Inferior parietal cortex (tissue), 1 donor: Measurements from ENCODE around the gene PACS1.
"Not testable (repeated sequence)": the region's sequence is repeated elsewhere in the genome, so short reads cannot be mapped to it uniquely, and the experiment has no call there.

ENCODE experiments used
- DNase-seq: peaks from one replicate; pipeline ENCODE4 v3.0.0-alpha.2; 2016; ENCODE audit errors: extremely low spot score

Gene PACS1

DNA sequence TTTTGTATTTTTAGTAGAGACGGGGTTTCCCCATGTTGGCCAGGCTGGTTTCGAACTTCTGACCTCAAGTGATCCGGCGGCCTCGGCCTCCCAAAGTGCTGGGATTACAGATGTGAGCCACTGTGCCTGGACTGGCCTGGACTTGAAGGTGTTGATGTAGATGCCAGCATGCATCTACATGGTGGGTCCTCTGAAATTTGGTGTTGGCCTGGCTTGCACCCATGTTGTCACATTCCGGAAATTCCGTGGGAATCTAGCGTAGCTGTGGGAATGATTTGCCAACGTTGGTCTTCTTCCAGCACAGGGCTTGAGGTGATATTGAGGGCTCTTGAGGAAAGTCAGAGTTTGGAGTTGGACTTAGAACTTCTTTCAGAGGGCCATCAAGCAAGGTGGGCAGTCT is 6.5 kb downstream of the PACS1 start:
- no peak for DNase-seq

DNA sequence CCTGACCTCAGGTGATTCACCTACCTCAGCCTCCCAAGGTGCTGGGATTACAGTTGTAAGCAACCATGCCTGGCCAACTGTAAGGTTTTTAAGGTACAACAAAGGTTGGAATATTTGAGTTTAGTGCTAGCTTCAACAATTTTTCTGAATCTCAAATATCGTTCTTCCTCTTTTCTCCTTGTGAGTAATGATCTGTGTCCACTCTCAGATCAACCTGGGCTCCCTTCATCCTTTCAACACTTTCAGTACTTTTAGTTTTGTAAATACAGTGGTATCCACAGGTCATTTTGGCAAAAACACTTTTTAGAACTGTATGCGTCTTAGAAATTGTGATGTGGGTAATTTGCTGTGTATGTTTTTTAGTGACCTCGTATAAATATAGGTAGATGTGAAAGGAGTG is 7.9 kb downstream of the PACS1 start:
- DNase-seq = no peak

DNA sequence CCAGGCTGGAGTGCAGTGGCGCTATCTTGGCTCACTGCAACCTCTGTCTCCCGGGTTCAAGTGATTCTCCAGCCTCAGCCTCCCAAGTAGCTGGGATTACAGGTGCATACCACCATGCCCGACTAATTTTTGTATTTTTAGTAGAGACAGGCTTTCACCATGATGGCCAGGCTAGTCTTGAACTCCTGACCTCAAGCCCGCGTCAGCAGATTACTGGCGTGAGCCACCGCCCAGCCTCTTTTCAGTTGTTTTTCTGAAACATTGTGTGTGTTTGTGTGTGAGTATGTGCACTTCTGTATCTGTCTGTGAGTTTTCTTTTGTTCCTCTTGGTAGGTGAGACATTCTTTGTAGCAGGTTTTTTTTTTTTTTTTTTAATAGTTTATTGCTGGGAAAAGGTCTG is 8.9 kb downstream of the PACS1 start:
- not testable (repeated sequence) for DNase-seq

DNA sequence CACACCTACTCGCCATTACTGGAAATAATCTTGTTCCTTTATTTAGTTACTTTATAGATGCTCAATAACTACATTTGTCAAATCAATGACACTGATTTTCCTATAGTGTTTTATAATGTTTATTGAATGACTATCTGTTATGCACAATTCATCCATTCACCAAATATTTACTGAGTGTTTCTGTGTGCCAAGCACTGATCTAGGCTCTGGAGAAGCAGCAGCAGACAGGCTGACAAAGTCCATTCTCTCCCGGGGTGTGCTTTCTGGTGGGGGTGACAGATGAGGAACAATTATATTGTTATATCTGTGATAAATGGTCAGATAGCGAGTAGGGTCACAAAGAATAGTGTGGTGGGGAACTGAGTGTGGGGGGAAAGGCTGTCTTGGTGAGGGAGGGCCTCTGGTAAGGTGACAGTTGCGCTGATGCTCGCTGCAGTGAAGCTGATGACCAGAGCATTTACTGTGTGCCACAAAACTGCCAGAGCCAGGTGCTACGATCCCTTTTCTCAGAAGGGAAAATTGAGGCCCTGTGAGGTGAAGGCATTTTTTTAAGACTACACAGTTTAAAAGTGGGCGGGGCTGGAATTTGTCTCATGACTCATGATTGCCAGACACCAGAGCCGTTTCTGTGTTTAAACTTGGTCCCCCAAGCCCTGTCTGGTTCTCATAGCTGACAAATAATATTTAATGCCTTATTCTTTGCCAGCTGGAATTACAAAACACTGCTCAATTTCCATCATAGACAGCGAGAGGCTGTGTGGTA is 10.2 kb downstream of the PACS1 start:
- no peak for DNase-seq

DNA sequence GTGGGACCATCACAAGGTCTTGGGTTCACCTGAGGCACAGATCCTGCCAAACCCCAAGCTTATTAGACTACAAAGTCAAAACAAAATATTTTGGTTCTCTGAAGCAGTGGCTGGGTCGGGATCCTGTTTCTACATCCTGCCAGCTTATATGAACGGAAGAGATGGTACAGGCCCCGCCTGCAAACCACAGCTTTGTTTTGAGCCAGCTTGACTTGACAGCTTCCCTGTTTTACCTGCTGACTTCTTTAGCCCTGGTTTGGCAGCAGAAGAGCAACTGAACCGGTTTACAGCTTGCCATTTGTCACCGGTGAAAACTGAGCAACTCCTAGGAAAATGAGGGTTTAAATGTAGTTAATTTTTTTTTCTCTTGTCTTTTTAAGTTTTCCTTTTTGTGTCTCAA is 11.4 kb downstream of the PACS1 start:
- DNase-seq = no peak

DNA sequence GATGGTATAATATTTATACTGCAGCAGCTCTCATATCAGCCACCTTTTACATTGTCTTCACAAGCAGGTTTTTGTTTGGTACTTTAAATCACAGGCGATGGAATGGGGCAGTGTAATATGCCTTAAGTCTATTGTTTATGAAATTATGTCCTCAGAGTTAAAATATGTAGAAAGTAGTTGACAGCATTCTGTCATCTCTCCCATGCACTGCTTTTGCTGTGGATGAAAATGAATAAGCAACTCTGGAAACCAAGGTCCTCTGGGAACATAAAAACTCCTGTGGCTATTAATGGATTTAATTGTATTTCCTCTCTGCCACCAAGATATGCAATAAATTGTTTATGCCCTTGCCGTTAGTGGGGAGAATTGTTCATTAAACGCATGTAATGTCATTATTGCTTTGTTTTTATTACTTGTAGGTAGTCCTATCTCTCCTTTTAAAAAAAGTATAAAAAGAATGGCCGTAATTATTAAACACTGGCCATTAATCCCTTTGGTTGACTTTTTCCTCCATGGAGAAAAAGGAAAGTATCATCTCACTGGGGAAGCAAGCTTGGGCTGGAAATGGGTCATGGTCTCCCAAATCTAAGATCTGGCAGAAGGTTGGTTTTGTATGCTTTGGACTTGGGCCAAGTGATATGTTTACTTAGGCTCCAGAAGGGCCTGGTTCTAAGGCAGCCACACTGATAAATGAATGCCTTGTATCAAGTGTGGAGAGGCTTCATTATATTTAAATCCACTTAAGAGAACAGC is 13.1 kb downstream of the PACS1 start:
- DNase-seq = no peak

DNA sequence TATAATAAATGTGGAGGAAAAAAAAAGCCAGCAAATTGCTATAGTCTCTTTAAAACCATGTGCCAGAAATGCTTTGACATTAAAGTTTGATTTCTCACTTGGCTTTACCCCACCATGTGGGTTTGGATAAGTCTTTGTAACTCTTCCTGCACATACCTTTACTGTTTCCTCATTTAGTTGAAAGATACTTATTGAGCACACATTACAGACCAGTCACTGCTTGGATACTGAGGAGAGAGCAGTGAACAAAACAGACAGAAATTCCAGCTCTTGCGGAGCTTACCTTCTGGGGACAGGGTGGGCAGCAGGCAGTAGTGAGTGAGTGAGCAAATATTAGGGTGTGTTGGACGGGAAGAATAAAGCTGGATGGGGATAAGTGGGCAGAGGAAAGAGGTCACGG is 13.7 kb downstream of the PACS1 start:
- no peak for DNase-seq

DNA sequence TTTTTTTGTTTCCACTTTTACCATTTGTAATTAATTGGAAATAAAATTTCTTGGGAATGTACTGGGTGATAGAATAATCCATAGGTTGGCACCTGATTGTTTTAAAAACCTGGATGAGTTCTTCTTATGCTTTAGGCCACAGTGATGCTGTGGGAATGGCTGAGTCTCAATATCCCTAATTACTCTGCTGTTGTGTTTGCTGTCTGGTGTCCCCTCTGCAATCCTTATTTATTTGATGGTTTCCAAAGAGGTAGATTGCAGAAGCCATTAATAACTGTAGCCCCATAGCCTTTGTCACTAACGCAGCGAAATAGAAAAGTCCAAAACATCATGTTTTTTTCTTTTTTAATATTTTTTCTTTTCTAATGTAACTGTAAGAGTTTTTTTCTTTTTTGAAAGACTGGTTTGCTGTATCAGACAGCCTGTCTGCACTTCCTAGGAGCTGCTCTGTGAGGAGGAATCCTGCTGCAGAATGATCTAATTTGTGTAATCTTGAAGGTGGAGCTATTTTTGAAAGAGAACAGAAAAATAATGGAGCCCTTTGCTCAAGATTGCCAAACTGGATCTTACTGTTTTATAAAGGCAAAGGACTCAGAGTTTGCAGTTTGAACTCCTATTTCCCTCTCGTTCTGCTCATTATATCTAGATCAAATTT is 14.9 kb downstream of the PACS1 start:
- no peak for DNase-seq

DNA sequence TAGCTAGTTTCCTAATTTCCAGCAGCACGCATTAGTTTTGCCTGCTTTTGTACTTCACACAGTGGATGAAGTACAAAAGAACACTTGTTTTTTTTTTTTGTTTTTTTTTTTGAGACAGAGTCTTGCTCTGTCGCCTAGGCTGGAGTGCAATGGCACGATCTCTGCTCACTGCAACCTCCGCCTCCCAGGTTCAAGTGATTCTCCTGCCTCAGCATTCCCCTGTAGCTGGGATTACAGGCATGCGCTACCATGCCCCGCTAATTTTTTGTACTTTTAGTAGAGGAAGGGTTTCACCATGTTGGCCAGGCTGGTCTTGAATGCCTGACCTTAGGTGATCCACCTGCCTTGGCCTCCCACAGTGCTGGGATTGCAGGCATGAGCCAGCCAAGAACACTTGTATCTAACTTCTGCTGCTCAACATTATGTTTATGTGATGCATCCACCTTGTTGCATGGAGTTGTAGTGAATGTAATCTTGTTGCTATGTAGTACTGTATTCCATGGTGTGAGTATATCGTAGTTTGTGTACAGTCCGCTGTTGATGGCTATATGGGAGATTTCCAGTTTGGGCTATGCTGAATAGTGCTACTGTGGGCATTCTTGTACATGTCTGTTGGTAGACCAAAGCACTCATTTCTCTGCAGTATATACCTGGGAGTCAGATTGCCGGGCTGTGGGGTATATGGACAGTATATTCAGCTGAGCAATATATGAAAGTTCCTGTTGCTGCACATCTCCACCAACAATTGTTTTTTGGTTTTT is 17.3 kb downstream of the PACS1 start:
- no peak for DNase-seq

DNA sequence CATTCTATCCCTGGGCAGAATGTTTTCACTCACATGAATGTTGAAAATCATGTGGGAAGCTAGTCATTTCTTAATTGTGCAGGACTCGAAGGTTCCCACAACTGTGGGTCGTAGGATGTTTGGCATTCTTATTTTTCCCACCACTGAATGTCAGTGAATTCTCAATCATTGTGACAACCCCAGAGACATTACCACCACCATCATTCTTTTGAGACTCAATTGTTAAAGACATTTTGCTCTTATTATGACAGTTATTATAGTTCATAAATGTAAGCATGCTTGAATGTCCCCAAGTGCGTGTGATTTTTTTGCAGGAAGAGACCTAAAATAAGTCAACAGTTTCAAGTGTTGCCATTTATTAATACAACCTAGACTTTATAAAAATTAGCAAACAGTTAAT is 19.0 kb downstream of the PACS1 start:
- DNase-seq = no peak

DNA sequence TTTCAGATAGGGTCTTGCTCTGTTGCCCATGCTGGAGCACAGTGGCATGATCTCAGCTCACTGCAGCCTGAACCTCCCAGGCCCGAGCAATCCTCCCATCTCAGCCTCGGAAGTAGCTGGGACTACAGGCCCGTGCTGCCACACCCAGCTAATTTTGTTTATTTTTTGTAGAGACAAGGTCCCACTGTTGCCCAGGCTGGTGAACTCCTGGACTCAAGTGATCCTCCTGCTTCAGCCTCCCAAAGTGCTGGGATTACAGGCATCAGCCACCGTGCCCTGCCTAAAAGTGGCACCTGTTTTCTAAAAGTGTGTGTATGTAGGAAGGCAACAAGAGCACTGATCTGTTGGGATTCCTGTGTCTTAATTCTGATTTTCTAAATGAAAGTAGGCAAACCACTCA is 20.2 kb downstream of the PACS1 start:
- DNase-seq = no peak

DNA sequence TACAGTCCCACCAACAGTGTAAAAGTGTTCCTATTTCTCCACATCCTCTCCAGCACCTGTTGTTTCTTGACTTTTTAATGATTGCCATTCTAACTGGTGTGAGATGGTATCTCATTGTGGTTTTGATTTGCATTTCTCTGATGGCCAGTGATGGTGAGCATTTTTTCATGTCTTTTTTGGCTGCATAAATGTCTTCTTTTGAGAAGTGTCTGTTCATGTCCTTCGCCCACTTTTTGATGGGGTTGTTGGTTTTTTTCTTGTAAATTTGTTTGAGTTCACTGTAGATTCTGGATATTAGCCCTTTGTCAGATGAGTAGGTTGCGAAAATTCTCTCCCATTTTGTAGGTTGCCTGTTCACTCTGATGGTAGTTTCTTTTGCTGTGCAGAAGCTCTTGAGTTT is 22.1 kb downstream of the PACS1 start:
- DNase-seq = not testable (repeated sequence)

DNA sequence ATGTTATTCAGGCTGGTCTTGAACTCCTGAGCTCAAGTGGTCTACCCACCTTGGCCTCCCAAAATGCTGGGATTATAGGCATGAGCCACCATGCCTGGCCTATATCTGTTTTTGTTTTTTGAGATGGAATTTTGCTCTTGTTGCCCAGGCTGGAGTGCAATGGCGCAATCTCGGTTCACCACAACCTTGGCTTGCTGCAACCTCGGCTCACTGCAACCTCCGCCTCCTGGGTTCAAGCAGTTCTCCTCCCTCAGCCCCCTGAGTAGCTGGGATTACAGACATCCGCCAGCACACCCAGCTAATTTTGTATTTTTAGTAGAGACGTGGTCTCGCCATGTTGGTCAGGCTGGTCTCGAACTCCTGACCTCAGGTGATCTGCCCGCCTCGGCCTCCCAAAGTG is 29.7 kb downstream of the PACS1 start:
- not testable (repeated sequence) for DNase-seq

DNA sequence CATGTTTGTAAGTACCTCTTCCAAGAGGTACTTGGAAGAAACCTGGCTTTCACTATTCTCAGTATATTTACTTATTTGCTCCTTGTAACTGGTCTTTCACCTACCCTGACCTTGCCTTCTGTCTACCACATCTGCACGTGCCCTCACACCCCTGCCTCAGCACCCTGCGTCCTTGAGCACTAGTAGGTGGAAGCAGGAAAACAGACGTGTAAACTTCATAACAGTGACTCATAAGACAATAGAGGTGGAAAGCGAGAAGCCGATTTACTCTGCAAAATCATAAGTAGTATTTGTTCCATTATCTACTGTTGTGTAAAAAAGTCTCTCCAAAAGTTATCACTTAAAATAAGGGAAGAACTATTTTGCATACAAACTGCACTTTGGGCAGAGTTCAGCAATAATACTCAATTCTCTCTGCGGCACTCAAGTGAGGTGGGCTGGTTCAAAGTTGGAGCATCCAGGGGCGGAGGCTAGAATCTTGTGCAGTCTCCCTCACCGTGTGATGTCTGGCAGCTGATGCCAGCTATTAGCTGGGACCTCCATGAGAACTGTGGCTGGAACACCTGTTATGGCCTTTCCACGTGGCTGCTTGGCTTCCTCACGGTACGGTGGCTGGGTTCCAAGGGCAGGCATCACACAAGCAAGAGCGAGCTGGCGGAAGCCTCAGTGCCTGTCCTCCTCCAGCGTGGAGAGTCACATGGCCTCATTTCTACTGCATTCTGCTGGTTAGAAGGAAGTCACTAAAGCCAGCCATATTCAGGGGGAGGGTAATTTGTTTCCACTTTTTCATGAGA is 30.4 kb downstream of the PACS1 start:
- DNase-seq = peak; percentile 40

DNA sequence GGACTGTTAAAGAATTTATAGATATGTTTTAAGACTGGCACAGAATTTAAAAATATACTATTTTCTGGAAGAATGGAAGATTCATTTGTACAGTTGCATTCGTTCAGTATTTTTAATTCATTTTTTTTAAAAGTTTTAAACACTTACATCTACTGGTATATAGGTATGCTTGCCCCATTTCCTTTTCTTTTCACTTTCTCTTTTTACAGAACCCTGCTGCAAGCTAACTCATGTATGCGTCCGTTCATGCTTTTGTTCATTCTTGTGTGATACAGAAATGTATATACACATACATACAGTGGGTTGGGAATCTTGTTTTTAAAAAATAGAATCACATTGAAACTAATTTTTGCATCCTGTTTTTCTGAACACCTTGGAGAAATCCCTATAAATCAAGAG is 31.0 kb downstream of the PACS1 start:
- DNase-seq = no peak

DNA sequence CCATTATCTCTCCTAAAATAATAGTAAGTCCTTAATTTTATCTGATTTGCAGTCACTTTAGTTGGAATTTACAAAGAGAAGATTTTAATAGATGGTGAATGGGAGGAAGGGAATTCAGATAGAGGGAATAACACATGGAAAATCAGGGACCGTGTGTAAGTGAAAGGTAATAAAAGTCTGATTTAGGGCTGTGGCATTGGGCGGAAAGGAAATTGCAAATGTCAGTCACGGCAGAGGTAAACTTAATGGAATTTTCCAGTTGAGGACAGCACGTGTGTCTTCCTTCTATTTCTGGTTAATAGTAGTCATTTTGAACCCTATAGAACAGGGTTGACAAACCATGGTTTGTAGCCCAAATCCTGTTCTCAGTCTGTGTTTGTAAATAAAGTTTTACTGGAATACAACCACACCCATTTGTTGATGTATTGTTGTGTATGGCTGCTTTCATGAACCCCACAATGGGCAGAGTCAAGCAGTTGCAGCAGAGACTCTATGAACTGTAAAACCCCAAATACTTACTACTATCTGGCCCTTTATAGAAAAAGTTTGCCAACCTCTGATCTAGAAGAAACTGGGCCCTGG is 34.1 kb downstream of the PACS1 start:
- no peak for DNase-seq

DNA sequence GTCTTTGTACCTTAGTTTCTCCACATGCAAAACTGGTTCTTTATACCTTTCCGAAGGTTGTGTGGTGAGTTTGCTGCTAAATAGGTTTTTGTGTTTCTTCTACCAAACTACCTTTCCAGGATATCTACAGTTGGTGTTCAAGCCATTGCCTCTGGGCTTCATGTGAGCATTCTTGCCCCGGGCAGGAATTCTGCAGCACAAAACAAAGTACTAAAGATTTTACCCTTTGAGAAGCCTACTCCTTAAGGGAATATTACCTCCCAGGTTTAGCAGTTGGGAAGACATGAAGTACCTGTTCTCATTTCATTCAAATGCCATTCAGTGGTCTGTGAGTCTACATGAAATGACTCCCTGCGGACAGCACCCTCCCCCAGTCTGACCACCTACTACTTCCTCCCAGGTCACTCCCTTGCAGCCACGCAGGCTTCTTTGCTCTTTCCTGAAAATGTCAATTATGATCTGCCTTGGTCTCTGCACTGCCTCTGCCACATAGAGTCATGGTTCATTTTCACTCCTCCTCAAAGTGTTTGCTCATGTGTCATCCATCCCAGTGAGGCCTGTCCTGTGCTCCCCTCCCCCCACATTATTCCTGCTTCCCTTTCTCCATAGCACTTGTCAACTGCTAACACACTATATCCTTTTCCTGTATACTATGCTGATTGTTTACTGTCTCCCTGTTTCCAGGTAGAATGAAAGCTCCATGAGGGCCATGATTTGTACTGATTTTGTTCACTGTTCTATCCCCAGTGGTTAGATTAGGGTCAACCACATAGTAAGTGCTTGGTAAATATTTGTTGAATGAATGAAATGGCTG is 36.9 kb downstream of the PACS1 start:
- no peak for DNase-seq

DNA sequence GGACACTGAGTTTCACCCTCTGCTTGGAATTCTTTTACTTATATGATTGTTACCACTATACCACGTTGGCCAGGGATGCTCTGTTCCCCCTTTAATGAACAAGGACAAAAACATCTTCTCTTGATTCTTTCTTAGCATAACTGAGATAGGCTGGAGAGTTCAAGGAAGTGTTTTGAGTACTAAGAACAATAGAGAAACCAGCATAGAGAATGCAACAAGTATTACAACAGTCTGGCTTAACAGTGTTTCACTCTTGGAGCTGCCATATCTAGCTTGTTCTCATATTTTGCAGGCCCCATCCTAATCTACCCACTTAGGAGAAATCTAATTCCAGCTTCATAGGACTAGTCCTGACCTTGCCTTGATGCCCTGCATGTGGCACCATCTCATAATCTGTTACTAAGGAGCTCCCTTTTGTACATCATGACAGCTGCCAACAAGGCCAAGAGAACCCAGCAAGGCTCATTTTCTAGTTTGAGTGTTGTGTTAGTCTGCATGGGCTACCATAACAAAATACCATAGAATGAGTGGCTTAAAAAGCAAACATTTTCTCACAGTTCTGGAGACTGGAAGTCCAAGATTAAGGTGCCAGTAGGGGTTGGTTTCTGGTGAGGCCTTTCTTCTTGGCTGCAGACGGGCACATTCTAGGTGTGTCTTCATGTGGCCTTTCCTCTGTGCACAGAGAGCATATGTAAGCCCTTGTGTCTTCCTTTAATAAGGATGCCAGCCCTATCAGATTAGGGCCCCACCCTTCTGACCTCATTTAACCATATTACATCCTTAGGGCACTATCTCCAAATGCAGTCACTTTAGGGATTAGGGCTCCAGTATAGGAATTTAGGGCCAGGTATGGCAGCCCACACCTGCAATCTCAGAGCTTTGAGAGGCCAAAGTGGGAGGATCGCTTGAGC is 37.8 kb downstream of the PACS1 start:
- no peak for DNase-seq

DNA sequence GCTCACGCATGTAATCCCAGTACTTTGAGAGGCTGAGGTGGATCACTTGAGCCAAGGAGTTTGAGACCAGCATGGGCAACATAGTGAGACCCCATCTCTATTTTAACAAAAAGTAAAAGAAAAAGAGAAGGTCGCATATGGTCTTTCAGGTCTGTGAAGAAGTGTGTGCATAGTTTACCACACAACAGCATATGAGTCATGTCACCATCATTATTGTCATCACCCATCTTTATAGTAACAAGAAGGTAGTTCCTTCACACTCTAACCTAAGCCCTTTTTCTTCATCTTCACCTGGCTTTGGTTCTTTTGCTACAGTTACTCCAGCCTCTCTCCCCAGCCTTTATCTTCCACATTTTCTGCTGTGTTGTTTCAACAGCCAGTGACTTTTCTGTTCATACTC is 39.2 kb downstream of the PACS1 start:
- DNase-seq = no peak
